ENCODE data around the gene HMX1.

- TF ChIP-seq CTCF (IDR thresholded peaks at IDR 0.05) (no peak), EZH2 (IDR thresholded peaks at IDR 0.05; ENCODE audit: borderline replicate concordance, insufficient read depth, low read depth, low read length, poor library complexity, severe bottlenecking) (no peak)
Observed at GRCh38 chr4:8817813-8818062, 53.9 kb downstream of the HMX1 start.

Measured in B cell (primary cell).